ENCODE results near the gene COMT.

COMT gene

DNA sequence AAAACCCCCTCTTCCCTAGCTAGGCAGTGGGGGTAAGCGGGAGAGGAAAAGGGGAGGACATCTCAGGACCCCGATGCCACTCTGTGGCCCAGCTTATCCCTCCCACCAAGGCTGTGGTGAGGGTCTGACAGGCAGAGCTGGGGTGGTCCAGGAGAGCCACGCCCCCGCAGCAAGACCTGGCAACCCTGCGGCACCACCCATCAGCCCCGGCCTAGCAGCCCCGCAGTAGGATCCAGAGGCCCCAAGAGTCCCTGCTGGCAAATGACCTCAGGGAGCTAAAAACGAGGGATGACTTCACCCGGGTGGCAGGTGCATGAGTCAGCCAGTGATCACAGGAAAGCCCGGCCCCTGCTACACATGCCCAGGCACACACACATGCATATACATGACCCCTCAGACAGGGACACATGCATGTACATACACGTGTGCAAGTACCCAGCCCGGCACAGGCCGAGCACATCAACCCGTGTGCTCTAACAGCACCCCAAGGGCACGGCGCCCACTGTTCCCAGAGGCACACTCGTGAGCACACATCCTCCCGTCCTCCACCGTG is 42.7 kb downstream of the COMT start:
- no peak for DNase-seq

GRCh38 chr22:19984851-19985811 is 43.6 kb downstream of the COMT start:
- no peak for DNase-seq

- no peak for DNase-seq
Measured at GRCh38 chr22:19986011-19986409, 44.4 kb downstream of the COMT start.

- peak; percentile 57 to 65 for DNase-seq
Measured at GRCh38 chr22:19986410-19987341, 45.1 kb downstream of the COMT start.

DNA sequence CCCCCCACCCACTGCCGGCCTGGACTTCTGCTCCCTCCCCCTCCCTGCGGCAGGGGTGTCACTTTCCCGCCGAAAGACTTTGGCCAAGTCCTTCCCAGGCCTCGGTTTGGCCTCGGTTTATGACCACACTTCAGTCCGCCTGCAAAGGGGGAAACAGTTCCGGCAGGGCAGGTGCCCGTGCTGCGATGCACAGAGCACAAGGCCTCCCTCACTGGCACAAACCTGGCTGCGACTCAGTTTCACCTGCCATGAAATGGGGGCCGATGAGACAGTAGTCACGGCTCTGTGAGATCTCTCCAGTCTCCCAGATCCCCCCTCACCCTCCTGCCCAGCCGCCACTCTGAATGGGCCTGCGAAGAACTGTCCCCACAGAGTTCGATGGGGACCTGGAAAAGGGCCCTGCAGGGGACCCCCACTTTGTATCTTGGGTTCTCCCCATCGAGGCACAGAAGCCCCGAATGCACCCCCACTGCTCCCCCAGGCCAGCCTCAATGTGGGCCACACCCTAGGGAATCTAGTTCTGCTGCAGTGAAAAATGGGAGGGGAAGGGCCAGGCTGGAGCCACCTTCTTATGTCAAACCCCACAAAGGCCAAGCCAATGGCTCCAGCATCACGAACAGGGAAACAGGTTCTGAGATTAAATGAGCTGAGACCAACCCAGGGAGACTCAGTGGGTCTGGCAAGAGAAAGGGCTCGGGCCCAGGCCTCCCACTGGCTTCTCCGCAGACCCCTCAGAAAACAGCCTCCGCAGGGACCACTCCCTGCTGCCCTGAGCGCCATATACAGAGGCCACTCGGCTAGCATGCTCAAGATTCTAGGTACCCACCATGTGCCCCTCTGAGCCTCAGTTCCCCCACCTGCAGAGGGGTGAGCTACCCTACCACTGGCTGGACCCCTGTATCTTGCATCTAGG is 46.1 kb downstream of the COMT start:
- no peak for DNase-seq

DNA sequence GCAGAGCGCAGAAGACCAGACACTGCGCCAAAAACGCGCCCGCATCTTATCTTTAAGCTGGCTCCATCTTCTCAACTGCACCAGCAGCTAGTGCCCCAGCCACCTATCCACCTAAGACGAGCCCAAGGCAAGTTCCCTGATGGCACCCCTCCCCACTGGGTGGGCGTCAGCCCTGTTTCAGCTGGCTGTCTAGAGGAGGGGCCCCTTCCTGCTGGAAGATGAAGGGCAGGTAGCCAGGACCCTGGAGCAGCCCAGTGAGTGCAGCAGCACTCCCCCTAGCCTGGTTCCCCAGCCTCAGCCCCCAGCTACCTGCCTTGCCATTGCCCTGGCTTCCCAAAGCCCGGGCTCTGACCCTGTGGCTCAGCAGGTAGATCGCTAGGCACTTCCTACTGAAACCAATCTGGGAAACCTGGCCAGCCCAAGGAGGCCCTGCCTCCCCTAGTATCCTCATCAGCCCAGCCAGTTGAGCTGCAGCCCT is 46.8 kb downstream of the COMT start:
- no peak for DNase-seq

- DNase-seq, result no peak
Measured at GRCh38 chr22:19988965-19989724, 47.6 kb downstream of the COMT start.

GRCh38 chr22:19989725-19990067 is 48.1 kb downstream of the COMT start:
- DNase-seq, result no peak

DNA sequence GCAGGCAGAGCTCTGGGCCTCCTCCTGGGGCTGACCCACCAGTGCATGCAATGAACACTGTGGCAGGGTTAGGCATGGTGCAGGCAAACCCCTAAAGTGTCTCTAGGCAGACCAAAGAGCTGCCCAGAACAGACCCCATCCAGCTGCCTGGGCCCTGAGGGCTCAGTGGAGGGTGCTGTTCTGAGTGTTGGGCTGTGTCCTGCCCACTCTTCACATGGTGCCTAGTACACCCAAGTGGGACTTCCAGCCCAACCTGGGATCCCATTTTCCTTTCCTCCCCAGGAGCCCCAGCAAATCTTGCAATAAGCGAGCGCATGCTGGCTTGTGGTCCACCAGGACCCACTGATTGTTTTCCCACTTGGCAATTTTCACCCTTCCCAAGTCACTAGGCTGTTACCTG is 48.6 kb downstream of the COMT start:
- DNase-seq, result no peak

GRCh38 chr22:19990609-19991394 is 49.2 kb downstream of the COMT start:
- no peak for DNase-seq

GRCh38 chr22:19991395-19991644 is 49.7 kb downstream of the COMT start:
- no peak for DNase-seq

DNA sequence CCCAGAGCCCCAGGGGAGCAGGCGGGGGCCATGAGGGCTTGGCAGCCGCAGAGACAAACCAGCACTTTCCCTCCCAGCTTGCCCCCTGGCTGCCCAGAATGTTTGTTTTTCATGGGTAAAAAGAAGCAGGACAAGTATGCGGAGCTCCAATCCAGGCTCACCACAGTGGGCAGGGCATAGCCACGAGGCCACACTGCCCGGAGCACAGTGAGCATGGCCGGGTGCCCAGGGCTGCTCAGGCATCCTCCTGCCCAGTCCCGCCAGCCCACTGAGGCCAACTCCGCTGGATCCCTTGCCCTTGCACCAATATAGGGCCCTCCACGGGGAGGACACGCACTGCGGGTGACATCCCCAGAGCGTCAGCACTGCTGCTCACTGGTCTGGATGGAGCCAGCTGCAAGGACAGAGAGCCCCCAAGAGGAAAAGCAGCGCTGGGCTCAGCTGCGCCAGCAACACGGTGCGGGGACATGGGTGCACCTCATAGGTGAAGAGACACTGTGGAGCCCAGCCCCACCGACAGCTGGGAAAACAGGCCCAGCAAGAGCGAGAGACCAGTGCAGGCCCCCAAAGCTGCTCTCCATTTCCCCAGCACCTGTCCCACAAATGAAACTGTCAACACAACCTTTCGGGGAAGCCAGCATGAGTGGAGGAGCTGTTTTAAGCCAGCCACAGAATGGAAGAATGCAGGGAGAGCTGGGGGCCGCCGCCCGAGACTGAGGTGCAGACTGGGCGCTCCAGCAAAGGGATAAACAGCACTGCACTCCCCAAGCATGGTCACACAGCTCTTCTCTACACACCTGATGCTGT is 50.3 kb downstream of the COMT start:
- DNase-seq, result no peak

- DNase-seq, result no peak
Measured at GRCh38 chr22:19992481-19992911, 50.9 kb downstream of the COMT start.

- no peak for DNase-seq
Measured at GRCh38 chr22:19992921-19993355, 51.4 kb downstream of the COMT start.

- no peak for DNase-seq
Measured at GRCh38 chr22:19993926-19994325, 52.4 kb downstream of the COMT start.

DNA sequence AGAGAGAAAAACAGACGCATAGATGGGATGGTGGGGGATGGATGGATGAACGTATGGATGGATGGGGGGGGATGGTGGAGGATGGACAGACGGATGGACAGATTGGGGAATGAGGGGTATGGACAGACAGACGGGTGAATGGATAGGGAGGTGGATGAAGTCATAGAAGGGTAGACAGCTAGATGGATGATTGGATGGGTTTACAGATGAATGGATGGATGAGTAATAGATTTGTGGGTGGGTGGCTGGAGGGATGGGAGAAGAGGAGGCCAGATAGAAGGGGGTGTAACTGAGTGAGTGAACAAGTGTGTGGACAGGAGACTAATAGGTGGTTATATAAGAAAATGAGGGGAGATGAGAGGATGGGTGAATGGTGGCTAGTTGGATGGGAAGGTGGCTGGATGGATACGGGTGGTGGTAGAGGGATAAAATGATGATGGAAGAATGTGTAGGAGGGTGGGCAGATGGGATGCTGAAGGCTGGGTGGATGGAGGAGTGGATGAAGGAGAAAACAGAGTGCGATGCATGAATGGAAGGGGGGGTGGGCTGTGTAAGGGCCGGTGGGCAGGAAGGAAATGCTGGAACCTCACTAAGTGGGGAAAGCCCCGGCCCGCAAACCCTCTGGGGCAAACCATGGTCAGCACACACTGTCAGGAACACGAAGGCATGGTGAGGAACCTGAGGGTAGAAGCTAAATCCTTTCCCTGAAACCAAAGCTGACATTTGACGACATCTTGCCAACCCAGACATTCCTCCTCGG is 53.5 kb downstream of the COMT start:
- no peak for DNase-seq

- no peak for DNase-seq
Measured at GRCh38 chr22:19995611-19996339, 54.2 kb downstream of the COMT start.

GRCh38 chr22:19996694-19997384 is 55.3 kb downstream of the COMT start:
- DNase-seq, result no peak

Data from CD4-positive, alpha-beta T cell treated with Interferon alpha-2 for 1 hour (primary cell).